ENCODE measurements around the gene LDLRAD3.
"Not testable (repeated sequence)": the region's sequence is repeated elsewhere in the genome, so short reads cannot be mapped to it uniquely, and the experiment has no call there.

DNA sequence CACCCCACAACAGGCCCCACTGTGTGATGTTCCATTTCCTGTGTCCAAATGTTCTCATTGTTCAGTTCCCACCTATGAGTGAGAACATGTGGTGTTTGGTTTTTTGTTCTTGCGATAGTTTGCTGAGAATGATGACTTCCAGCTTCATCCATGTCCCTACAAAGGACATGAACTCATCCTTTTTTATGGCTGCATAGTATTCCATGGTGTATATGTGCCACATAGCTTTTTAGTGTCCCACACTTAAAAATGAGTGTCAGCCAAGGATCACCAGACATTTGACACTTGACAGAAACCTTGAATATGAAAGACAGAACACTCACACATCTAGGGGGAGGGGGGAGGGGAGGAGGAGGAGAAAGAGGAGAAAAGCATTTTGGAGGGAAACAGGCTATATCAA is 245.9 kb downstream of the LDLRAD3 start:
- TF ChIP-seq, protein P1, sequence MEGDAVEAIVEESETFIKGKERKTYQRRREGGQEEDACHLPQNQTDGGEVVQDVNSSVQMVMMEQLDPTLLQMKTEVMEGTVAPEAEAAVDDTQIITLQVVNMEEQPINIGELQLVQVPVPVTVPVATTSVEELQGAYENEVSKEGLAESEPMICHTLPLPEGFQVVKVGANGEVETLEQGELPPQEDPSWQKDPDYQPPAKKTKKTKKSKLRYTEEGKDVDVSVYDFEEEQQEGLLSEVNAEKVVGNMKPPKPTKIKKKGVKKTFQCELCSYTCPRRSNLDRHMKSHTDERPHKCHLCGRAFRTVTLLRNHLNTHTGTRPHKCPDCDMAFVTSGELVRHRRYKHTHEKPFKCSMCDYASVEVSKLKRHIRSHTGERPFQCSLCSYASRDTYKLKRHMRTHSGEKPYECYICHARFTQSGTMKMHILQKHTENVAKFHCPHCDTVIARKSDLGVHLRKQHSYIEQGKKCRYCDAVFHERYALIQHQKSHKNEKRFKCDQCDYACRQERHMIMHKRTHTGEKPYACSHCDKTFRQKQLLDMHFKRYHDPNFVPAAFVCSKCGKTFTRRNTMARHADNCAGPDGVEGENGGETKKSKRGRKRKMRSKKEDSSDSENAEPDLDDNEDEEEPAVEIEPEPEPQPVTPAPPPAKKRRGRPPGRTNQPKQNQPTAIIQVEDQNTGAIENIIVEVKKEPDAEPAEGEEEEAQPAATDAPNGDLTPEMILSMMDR (IDR thresholded peaks at IDR 0.05) = not testable (repeated sequence)
- not testable (repeated sequence) for TF ChIP-seq POLR2A (IDR thresholded peaks at IDR 0.05)
